ENCODE results near the gene ZFYVE28.

DNA sequence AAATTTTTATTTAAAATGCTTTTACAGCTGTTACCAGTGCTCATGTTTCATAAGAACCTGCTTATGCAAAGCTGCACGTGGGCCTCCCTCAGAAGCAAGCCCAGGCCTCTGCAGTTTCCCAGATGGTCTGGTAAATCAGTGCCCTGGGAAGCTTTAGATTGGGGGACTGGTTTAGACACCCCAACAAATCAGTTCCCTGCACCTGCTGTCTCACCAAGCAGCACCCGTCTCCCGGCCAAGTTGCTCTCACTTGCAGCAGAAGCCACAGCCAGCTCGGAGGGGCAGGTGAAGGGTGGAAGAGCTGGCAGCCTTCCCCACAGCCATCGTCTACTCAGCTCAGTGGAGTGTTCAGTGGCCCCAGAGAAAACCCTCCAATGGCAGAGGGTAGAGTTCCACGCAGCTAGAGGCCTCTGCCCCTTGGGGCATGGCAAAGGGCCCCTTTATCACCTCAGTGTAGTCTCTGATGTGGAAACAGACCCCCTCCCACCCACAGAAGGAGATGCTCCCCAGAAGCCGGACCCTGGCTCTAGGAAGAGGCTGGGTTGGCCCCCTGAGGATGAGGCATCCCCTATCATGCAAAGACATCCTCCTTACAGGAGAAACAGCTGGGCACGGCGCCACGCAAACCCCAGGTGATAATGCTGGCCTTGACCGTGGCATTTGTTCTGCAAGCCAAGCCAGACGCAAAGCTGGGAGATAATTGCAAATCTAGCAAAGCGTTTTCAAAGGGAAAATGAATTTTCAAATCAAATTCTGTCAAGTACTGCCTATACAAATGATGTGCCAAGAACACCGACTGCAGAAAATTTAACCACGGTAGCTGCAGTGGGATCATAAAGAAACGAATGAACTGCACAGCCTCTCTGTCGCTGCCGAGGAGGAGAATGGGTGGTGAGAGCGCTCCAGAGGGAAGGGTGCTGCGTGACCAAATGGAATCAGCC, 51.9 kb downstream of the ZFYVE28 start:
- TF ChIP-seq CTCF (conservative IDR thresholded peaks at IDR 0.05) = no peak
- TF ChIP-seq EZH2 (IDR thresholded peaks at IDR 0.05; ENCODE audit: low read depth) = no peak
